ENCODE data around the gene SLC7A6.

Gene SLC7A6

GRCh38 chr16:68257251-68257905 is 6.9 kb upstream of the SLC7A6 start:
- peak overlapping the region; percentile 55 for H3K4me3 ChIP-seq (ENCODE audit: low read length, poor library complexity, severe bottlenecking)
- no peaks in the 10 kb centered on the region for H3F3A ChIP-seq (ENCODE audit: low read depth)
- H3K79me2 ChIP-seq (ENCODE audit: insufficient read depth, low read length): no peaks in the 10 kb centered on the region
- H3K9me3 ChIP-seq (ENCODE audit: insufficient read depth, low read depth, low read length): no peaks in the 10 kb centered on the region
- 0 out of 2 replicates have a peak, but pooled peaks have one; percentile 13 for TF ChIP-seq CTCF (conservative IDR thresholded peaks at IDR 0.05; ENCODE audit: low read length)
- no peak for TF ChIP-seq EZH2phosphoT487 (IDR thresholded peaks at IDR 0.05; ENCODE audit: borderline replicate concordance)
- H3K9me2 ChIP-seq (replicated peaks; ENCODE audit: low read depth, low read length): no peaks in the 10 kb centered on the region
- H3K9ac ChIP-seq (ENCODE audit: low read depth, low read length, poor library complexity, severe bottlenecking): peak overlapping the region; percentile 68
- peaks cover 33% of the 10 kb centered on the region for H3K4me1 ChIP-seq (ENCODE audit: insufficient read depth, low read length, poor library complexity, severe bottlenecking)
- H4K20me1 ChIP-seq (ENCODE audit: insufficient read depth, low read length, poor library complexity, severe bottlenecking): no peaks in the 10 kb centered on the region
- H3K27me3 ChIP-seq (ENCODE audit: insufficient read depth, low read length, poor library complexity, severe bottlenecking): no peaks in the 10 kb centered on the region
- H2AFZ ChIP-seq (ENCODE audit: low read length): no peak overlapping the region
- peaks cover 24% of the 10 kb centered on the region; the same call in 1 of the 2 replicates for H3K36me3 ChIP-seq (ENCODE audit: insufficient read depth, low read length)
- H3K4me2 ChIP-seq (ENCODE audit: low read depth, low read length, poor library complexity, severe bottlenecking): peak overlapping the region; percentile 74

GRCh38 chr16:68257906-68258800 is 6.2 kb upstream of the SLC7A6 start:
- no peak for TF ChIP-seq CTCF (conservative IDR thresholded peaks at IDR 0.05; ENCODE audit: low read length)
- TF ChIP-seq EZH2phosphoT487 (IDR thresholded peaks at IDR 0.05; ENCODE audit: borderline replicate concordance): no peak
- peaks cover 24% of the 10 kb centered on the region; the same call in 1 of the 2 replicates for H3K36me3 ChIP-seq (ENCODE audit: insufficient read depth, low read length)
- peak overlapping the region; percentile 74 for H3K4me2 ChIP-seq (ENCODE audit: low read depth, low read length, poor library complexity, severe bottlenecking)
- no peak overlapping the region for H2AFZ ChIP-seq (ENCODE audit: low read length)
- peak overlapping the region; percentile 68 for H3K9ac ChIP-seq (ENCODE audit: low read depth, low read length, poor library complexity, severe bottlenecking)
- H3K9me2 ChIP-seq (replicated peaks; ENCODE audit: low read depth, low read length): no peaks in the 10 kb centered on the region
- no peaks in the 10 kb centered on the region for H3F3A ChIP-seq (ENCODE audit: low read depth)
- no peaks in the 10 kb centered on the region for H3K27me3 ChIP-seq (ENCODE audit: insufficient read depth, low read length, poor library complexity, severe bottlenecking)
- H3K9me3 ChIP-seq (ENCODE audit: insufficient read depth, low read depth, low read length): no peaks in the 10 kb centered on the region
- H4K20me1 ChIP-seq (ENCODE audit: insufficient read depth, low read length, poor library complexity, severe bottlenecking): no peaks in the 10 kb centered on the region
- no peaks in the 10 kb centered on the region for H3K79me2 ChIP-seq (ENCODE audit: insufficient read depth, low read length)
- peaks cover 33% of the 10 kb centered on the region for H3K4me1 ChIP-seq (ENCODE audit: insufficient read depth, low read length, poor library complexity, severe bottlenecking)
- peak overlapping the region; percentile 55 for H3K4me3 ChIP-seq (ENCODE audit: low read length, poor library complexity, severe bottlenecking)

- no peaks in the 10 kb centered on the region for H3K79me2 ChIP-seq (ENCODE audit: insufficient read depth, low read length)
- TF ChIP-seq EZH2phosphoT487 (IDR thresholded peaks at IDR 0.05; ENCODE audit: borderline replicate concordance) (no peak), CTCF (conservative IDR thresholded peaks at IDR 0.05; ENCODE audit: low read length) (no peak)
- H3K4me2 ChIP-seq (ENCODE audit: low read depth, low read length, poor library complexity, severe bottlenecking): no peak overlapping the region
- no peaks in the 10 kb centered on the region for H3K9me3 ChIP-seq (ENCODE audit: insufficient read depth, low read depth, low read length)
- H3K27me3 ChIP-seq (ENCODE audit: insufficient read depth, low read length, poor library complexity, severe bottlenecking): no peaks in the 10 kb centered on the region
- H3K9ac ChIP-seq (ENCODE audit: low read depth, low read length, poor library complexity, severe bottlenecking): peak overlapping the region; percentile 68
- no peaks in the 10 kb centered on the region for H4K20me1 ChIP-seq (ENCODE audit: insufficient read depth, low read length, poor library complexity, severe bottlenecking)
- H3K4me3 ChIP-seq (ENCODE audit: low read length, poor library complexity, severe bottlenecking): no peak overlapping the region
- H3F3A ChIP-seq (ENCODE audit: low read depth): no peaks in the 10 kb centered on the region
- H3K36me3 ChIP-seq (ENCODE audit: insufficient read depth, low read length): peaks cover 24% of the 10 kb centered on the region; the same call in 1 of the 2 replicates
- H3K4me1 ChIP-seq (ENCODE audit: insufficient read depth, low read length, poor library complexity, severe bottlenecking): peaks cover 33% of the 10 kb centered on the region
- H2AFZ ChIP-seq (ENCODE audit: low read length): no peak overlapping the region
- H3K9me2 ChIP-seq (replicated peaks; ENCODE audit: low read depth, low read length): no peaks in the 10 kb centered on the region
Measured at GRCh38 chr16:68259007-68259825, 5.1 kb upstream of the SLC7A6 start.
